Stomach (tissue), 9 donors: ENCODE results near the gene IL17REL. TPM values are rescaled to one million over a fixed set of nuclear protein-coding genes. Genes with fewer than 3 reads are reported as not detected.

ENCODE experiments used
- DNase-seq, 2 donors: peaks; one replicate each; pipeline versions ENCODE4 v3.0.0 to v3.0.0-alpha.2; 2013 to 2019
- H3K27ac ChIP-seq, 5 donors: fragments of 200-600 bp in 4 of 5; sonication (generic) in 4 of 5; one replicate each; pipeline ENCODE4 v1.5.1; 2013 to 2019; ENCODE audit warnings: mild to moderate bottlenecking in 1 of 5, moderate library complexity in 1 of 5
- H3K27me3 ChIP-seq, 3 donors: fragments of 200-600 bp; sonication (generic); one replicate each; pipeline ENCODE4 v1.5.1; 2017 to 2019; ENCODE audit warnings: mixed run types in 1 of 3
- H3K36me3 ChIP-seq, 4 donors: fragments of 200-600 bp; sonication (generic); 1 replicate in 3 of 4; 2 replicates in 1 of 4; pipeline ENCODE4 v1.5.1; 2016 to 2019
- H3K4me1 ChIP-seq, 4 donors: fragments of 200-600 bp; sonication (generic); one replicate each; pipeline ENCODE4 v1.5.1; 2016 to 2019
- H3K4me3 ChIP-seq, 4 donors: fragments of 200-600 bp; sonication (generic) in 3 of 4; one replicate each; pipeline ENCODE4 v1.5.1; 2016 to 2019; ENCODE audit warnings: mild to moderate bottlenecking in 1 of 4
- H3K9me3 ChIP-seq, 4 donors: fragments of 200-600 bp; sonication (generic); one replicate each; pipeline ENCODE4 v1.5.1; 2016 to 2019
- CTCF ChIP-seq, 7 experiments: fragments of 450-650 bp in 4 of 7; fragments of 200-600 bp in 3 of 7; sonication (generic) in 3 of 7; IDR thresholded peaks; one replicate each; pipeline ENCODE4 v1.5.1; 2016 to 2019; ENCODE audit warnings: antibody characterized with exemption in 7 of 7, control low read depth in 2 of 7, mild to moderate bottlenecking in 1 of 7
- EP300 ChIP-seq: sonication (generic); formaldehyde crosslinking; IDR thresholded peaks from one replicate; pipeline ENCODE4 v1.6.1; 2017; ENCODE audit warnings: antibody characterized with exemption
- POLR2A ChIP-seq, 4 donors: fragments of 450-650 bp; IDR thresholded peaks; one replicate each; pipeline ENCODE4 v1.6.1; 2016; ENCODE audit warnings: antibody characterized with exemption in 4 of 4, control low read depth in 2 of 4, mild to moderate bottlenecking in 1 of 4, moderate library complexity in 1 of 4
- POLR2AphosphoS5 ChIP-seq, 3 donors: sonication (generic); formaldehyde crosslinking; IDR thresholded peaks; one replicate each; pipeline ENCODE4 v1.6.1; 2016; ENCODE audit warnings: antibody characterized with exemption in 3 of 3
- WGBS, 5 donors: extraction: QIAGEN DNeasy Blood & Tissue Kit in 3 of 5; methylation state at CpG; one replicate each; pipeline versions ENCODE4 v1.1.5 to v1.1.7; 2013 to 2018; 5-methylcytosine and 5-hydroxymethylcytosine counted together
- intact Hi-C: fragments of 100-400 bp; cut with DNase I; formaldehyde crosslinking; loops from one replicate; pipeline ENCODE4 v1.15.1; 2023; ENCODE audit warnings: low total_unique reads
- polyA plus RNA-seq, 3 donors: library from polyadenylated mRNA; stranded (reverse); fragments of 200-250 nt; gene quantifications; one replicate each; pipeline ENCODE4 v1.2.3, GENCODE V29; 2013
- total RNA-seq, 5 donors: library from RNA; depleted of rRNA; stranded (reverse); fragments of >200 nt; gene quantifications; one replicate each; pipeline versions ENCODE4 v1.1.0 to v1.2.3, GENCODE V29; 2014 to 2016
- donor health status: healthy with polysubstance abuse.
- donor health status: Bipolar disorder and iron deficiency.
- donor health status: healthy.

The IL17REL gene
- total and polyA plus RNA-seq, 8 donors: 0.03 to 1.2 (median 0.89) TPM; not detected in 4

GRCh38 chr22:49973018-49973961 lies 39.3 kb downstream of the IL17REL start:
- H3K4me1 ChIP-seq: peaks cover 29 to 54% (median 43%) of the 10 kb centered on the region in 4 donors
- H3K27ac ChIP-seq: peak overlapping the region in 1 of 5 donors; percentile 23
- H3K27me3 ChIP-seq: peaks cover 0 to 11% (median 0%) of the 10 kb centered on the region in 3 donors
- intact Hi-C loops: no loop called here
- H3K9me3 ChIP-seq: no peaks in the 10 kb centered on the region
- H3K4me3 ChIP-seq: no peak overlapping the region
- no peak for TF ChIP-seq EP300
- peak in 1 of 4 donors; percentile 14 for TF ChIP-seq POLR2A (IDR thresholded peaks at IDR 0.05)
- 86 to 92% (median 87%) methylated on average over 5 of the region's 5 CpGs for WGBS, 5 donors
- peak in 1 of 2 donors; percentile 10 for DNase-seq
- no peaks in the 10 kb centered on the region for H3K36me3 ChIP-seq

- Histone ChIP-seq H3K9me3 (no peaks in the 10 kb centered on the region), H3K27me3 (peaks cover 0 to 11% (median 0%) of the 10 kb centered on the region in 3 donors), H3K36me3 (no peaks in the 10 kb centered on the region), H3K4me1 (peaks cover 38 to 63% (median 51%) of the 10 kb centered on the region in 4 donors), H3K4me3 (peak overlapping the region; percentile 44 to 54 (median 48)), H3K27ac (peak overlapping the region; percentile 90 to 98 (median 97))
- no peak for TF ChIP-seq POLR2A (IDR thresholded peaks at IDR 0.05)
- no peak for TF ChIP-seq CTCF (IDR thresholded peaks at IDR 0.05)
- TF ChIP-seq POLR2AphosphoS5 (IDR thresholded peaks at IDR 0.05): no peak
- TF ChIP-seq EP300: no peak
- intact Hi-C loops: no loop called here
- peak; percentile 42 for DNase-seq
- 45 to 62% (median 56%) methylated on average over 31 to 45 of the region's 45 CpGs for WGBS, 5 donors
Observed at GRCh38 chr22:49972163-49973017, 40.2 kb downstream of the IL17REL start.

GRCh38 chr22:49971232-49972162 lies 41.1 kb downstream of the IL17REL start:
- Histone ChIP-seq H3K27me3 (peaks cover 0 to 11% (median 0%) of the 10 kb centered on the region in 3 donors), H3K4me1 (peaks cover 47 to 70% (median 60%) of the 10 kb centered on the region in 4 donors), H3K36me3 (no peaks in the 10 kb centered on the region), H3K4me3 (peak overlapping the region; percentile 44 to 54 (median 48)), H3K9me3 (no peaks in the 10 kb centered on the region), H3K27ac (peak overlapping the region; percentile 90 to 98 (median 97))
- intact Hi-C loops: no loop called here
- WGBS, 5 donors: 6 to 19% (median 12%) methylated on average over 35 to 81 of the region's 81 CpGs
- peak; percentile 89 to 93 for DNase-seq
- TF ChIP-seq EP300: no peak
- TF ChIP-seq POLR2AphosphoS5 (IDR thresholded peaks at IDR 0.05): peak in 1 of 3 donors; percentile 86

- TF ChIP-seq EP300: peak; percentile 70
- no peak for TF ChIP-seq CTCF (IDR thresholded peaks at IDR 0.05)
- peak; percentile 96 to 98 (median 97) for TF ChIP-seq POLR2AphosphoS5 (IDR thresholded peaks at IDR 0.05)
- peak in 2 of 4 donors; percentile 72 to 78 for TF ChIP-seq POLR2A (IDR thresholded peaks at IDR 0.05)
- H3K4me3 ChIP-seq: peak overlapping the region; percentile 44 to 54 (median 48)
- H3K27me3 ChIP-seq: peaks cover 0 to 11% (median 0%) of the 10 kb centered on the region in 3 donors
- no peaks in the 10 kb centered on the region for H3K9me3 ChIP-seq
- peak; percentile 96 to 98 for DNase-seq
- WGBS, 5 donors: 6 to 14% (median 7%) methylated on average over 15 to 32 of the region's 32 CpGs
- peaks cover 55 to 70% (median 66%) of the 10 kb centered on the region in 4 donors for H3K4me1 ChIP-seq
- H3K36me3 ChIP-seq: peaks cover 0 to 2% (median under 1%) of the 10 kb centered on the region in 4 donors
- intact Hi-C loops: no loop called here
- peak overlapping the region; percentile 94 to 98 (median 98) for H3K27ac ChIP-seq
Observed at GRCh38 chr22:49970528-49971231, 41.9 kb downstream of the IL17REL start.
